ENCODE measurements around the gene CSNK1G3.

The CSNK1G3 gene

GRCh38 chr5:123528065-123528464 lies 16.1 kb downstream of the CSNK1G3 start:
- no peak for TF ChIP-seq CTCF (IDR thresholded peaks at IDR 0.05; ENCODE audit: borderline replicate concordance, insufficient read depth, low read depth, low read length)
- no peak overlapping the region for H3K4me3 ChIP-seq (ENCODE audit: low read depth, low read length)

- no peak for TF ChIP-seq CTCF (IDR thresholded peaks at IDR 0.05; ENCODE audit: borderline replicate concordance, insufficient read depth, low read depth, low read length)
Observed at GRCh38 chr5:123528878-123529277, 16.9 kb downstream of the CSNK1G3 start.

GRCh38 chr5:123530728-123531127 lies 18.8 kb downstream of the CSNK1G3 start:
- no peak overlapping the region for H3K4me3 ChIP-seq (ENCODE audit: low read depth, low read length)
- TF ChIP-seq CTCF (IDR thresholded peaks at IDR 0.05; ENCODE audit: borderline replicate concordance, insufficient read depth, low read depth, low read length): no peak

More at GRCh38 chr5:123528878-123529277, 16.9 kb downstream of the CSNK1G3 start:
- H3K4me3 ChIP-seq (ENCODE audit: low read depth, low read length): no peak overlapping the region

- H3K4me3 ChIP-seq (ENCODE audit: low read depth, low read length): no peak overlapping the region
- no peak for TF ChIP-seq CTCF (IDR thresholded peaks at IDR 0.05; ENCODE audit: borderline replicate concordance, insufficient read depth, low read depth, low read length)
Observed at GRCh38 chr5:123535648-123536047, 23.7 kb downstream of the CSNK1G3 start.

- no peak overlapping the region for H3K4me3 ChIP-seq (ENCODE audit: low read depth, low read length)
- no peak for TF ChIP-seq CTCF (IDR thresholded peaks at IDR 0.05; ENCODE audit: borderline replicate concordance, insufficient read depth, low read depth, low read length)
Observed at GRCh38 chr5:123537256-123537655, 25.3 kb downstream of the CSNK1G3 start.

GRCh38 chr5:123537845-123538244 lies 25.9 kb downstream of the CSNK1G3 start:
- TF ChIP-seq CTCF (IDR thresholded peaks at IDR 0.05; ENCODE audit: borderline replicate concordance, insufficient read depth, low read depth, low read length): no peak
- no peak overlapping the region for H3K4me3 ChIP-seq (ENCODE audit: low read depth, low read length)

- no peak overlapping the region for H3K4me3 ChIP-seq (ENCODE audit: low read depth, low read length)
- no peak for TF ChIP-seq CTCF (IDR thresholded peaks at IDR 0.05; ENCODE audit: borderline replicate concordance, insufficient read depth, low read depth, low read length)
Observed at GRCh38 chr5:123538670-123539459, 26.9 kb downstream of the CSNK1G3 start.

All from GM12875 (cell line).